ENCODE data around the gene JPT1.
"Not testable (repeated sequence)": the region's sequence is repeated elsewhere in the genome, so short reads cannot be mapped to it uniquely, and the experiment has no call there.

The JPT1 gene

GRCh38 chr17:75129576-75129975 is 24.7 kb downstream of the JPT1 start:
- DNase-seq, result no peak

- no peak for DNase-seq
Measured at GRCh38 chr17:75128694-75129505, 25.4 kb downstream of the JPT1 start.

GRCh38 chr17:75127936-75128335 is 26.4 kb downstream of the JPT1 start:
- not testable (repeated sequence) for DNase-seq

GRCh38 chr17:75126954-75127353 is 27.4 kb downstream of the JPT1 start:
- no peak for DNase-seq

- no peak for DNase-seq
Measured at GRCh38 chr17:75125984-75126383, 28.3 kb downstream of the JPT1 start.

- DNase-seq, result no peak
Measured at GRCh38 chr17:75124819-75125162, 29.5 kb downstream of the JPT1 start.

GRCh38 chr17:75124041-75124818 is 30.1 kb downstream of the JPT1 start:
- DNase-seq, result peak; percentile 63

GRCh38 chr17:75118307-75118706 is 36.0 kb downstream of the JPT1 start:
- no peak for DNase-seq

- no peak for DNase-seq
Measured at GRCh38 chr17:75116737-75117136, 37.6 kb downstream of the JPT1 start.

GRCh38 chr17:75115555-75115954 is 38.8 kb downstream of the JPT1 start:
- no peak for DNase-seq

- DNase-seq, result no peak
Measured at GRCh38 chr17:75114552-75115314, 39.6 kb downstream of the JPT1 start.

GRCh38 chr17:75113798-75114551 is 40.3 kb downstream of the JPT1 start:
- DNase-seq, result peak; percentile 82

GRCh38 chr17:75111777-75112335 is 42.5 kb downstream of the JPT1 start:
- no peak for DNase-seq

GRCh38 chr17:75110234-75110937 is 43.9 kb downstream of the JPT1 start:
- no peak for DNase-seq

- peak; percentile 82 for DNase-seq
Measured at GRCh38 chr17:75109407-75110233, 44.7 kb downstream of the JPT1 start, which contains the start of gene ARMC7. Gene ARMC7 (plus strand): TSS chr17:75109969. CDS start chr17:75110289, 320 bp downstream.

- DNase-seq, result no peak
Measured at GRCh38 chr17:75109046-75109406, 45.3 kb downstream of the JPT1 start.

- DNase-seq, result no peak
Measured at GRCh38 chr17:75108193-75108592, 46.1 kb downstream of the JPT1 start.

GRCh38 chr17:75105126-75106080 is 48.9 kb downstream of the JPT1 start:
- DNase-seq, result no peak

Data from activated CD4-positive, alpha-beta T cell treated with anti-CD3 and anti-CD28 coated beads for 1 hour (primary cell).